SK-N-SH (cell line): Measurements from ENCODE around the gene CRYBB3. TPM values are rescaled to one million over a fixed set of nuclear protein-coding genes. Genes with fewer than 3 reads are reported as not detected.

Source experiments
- CTCF ChIA-PET: fragments of 300-600, 350-600 bp; formaldehyde crosslinking; extraction: SDS; loops from one replicate; lab custom pipeline; 2021; lab: Yijun Ruan, JAX
- POLR2A ChIA-PET: fragments of 350-600 bp; sonication (Branson Sonifier 250); formaldehyde crosslinking; extraction: SDS; loops from one replicate; lab custom pipeline; 2020; ENCODE audit warnings: antibody characterized with exemption, inconsistent platforms; lab: Yijun Ruan, JAX
- DNase-seq: peaks from one replicate; pipeline ENCODE4 v3.0.0; 2012
- H2AFZ ChIP-seq: fragments of 200-600 bp; sonication (generic); 2 replicates; pipeline ENCODE4 v1.8.1; 2016; ENCODE audit warnings: antibody characterized with exemption, mild to moderate bottlenecking, low read depth
- H3F3A ChIP-seq: fragments of 200-600 bp; sonication (generic); replicated peaks from 2 replicates; pipeline ENCODE3; 2016; ENCODE audit warnings: antibody characterized with exemption, mild to moderate bottlenecking; ENCODE audit not compliant: insufficient read depth
- H3K27ac ChIP-seq, 2 experiments: fragments of 200-500 bp in 1 of 2; fragments of 200-600 bp in 1 of 2; sonication (Bioruptor generic) in 1 of 2; sonication (generic), shearing (Covaris generic) in 1 of 2; 2 replicates each; pipeline versions ENCODE4 v1.5.1 to v1.6.1; 2014 to 2016; ENCODE audit warnings: low read depth in 2 of 2, inconsistent platforms in 1 of 2, low read length in 1 of 2, mild to moderate bottlenecking in 1 of 2, mixed read lengths in 1 of 2
- H3K27me3 ChIP-seq: fragments of 200-600 bp; sonication (generic), shearing (Covaris generic); 2 replicates; pipeline ENCODE4 v1.6.1; 2016; ENCODE audit warnings: mixed run types; ENCODE audit not compliant: insufficient read depth
- H3K36me3 ChIP-seq, 2 experiments: fragments of 200-500 bp in 1 of 2; fragments of 200-600 bp in 1 of 2; sonication (Bioruptor generic) in 1 of 2; sonication (generic) in 1 of 2; replicated peaks in 1 of 2; 2 replicates each; pipeline versions ENCODE3 to v1.5.1; 2014 to 2016; ENCODE audit warnings: low read length in 1 of 2, mild to moderate bottlenecking in 1 of 2; ENCODE audit not compliant: insufficient read depth in 2 of 2, control insufficient read depth in 1 of 2
- H3K4me1 ChIP-seq, 2 experiments: fragments of 200-500 bp in 1 of 2; fragments of 200-600 bp in 1 of 2; sonication (Bioruptor generic) in 1 of 2; sonication (generic), shearing (Covaris generic) in 1 of 2; 2 replicates each; pipeline versions ENCODE4 v1.5.1 to v1.6.1; 2014 to 2016; ENCODE audit warnings: low read depth in 1 of 2, low read length in 1 of 2, mixed run types in 1 of 2; ENCODE audit not compliant: insufficient read depth in 2 of 2, control insufficient read depth in 1 of 2
- H3K4me2 ChIP-seq: fragments of 200-600 bp; sonication (generic), shearing (Covaris generic); 2 replicates; pipeline ENCODE4 v1.6.1; 2017; ENCODE audit warnings: mixed run types
- H3K4me3 ChIP-seq, 2 experiments: fragments of 200-500 bp in 1 of 2; fragments of 200-600 bp in 1 of 2; sonication (Bioruptor generic) in 1 of 2; sonication (generic), shearing (Covaris generic) in 1 of 2; 2 replicates each; pipeline versions ENCODE4 v1.5.1 to v1.8.1; 2014 to 2016; ENCODE audit warnings: low read depth in 2 of 2, inconsistent platforms in 1 of 2, low read length in 1 of 2, mild to moderate bottlenecking in 1 of 2, mixed read lengths in 1 of 2, moderate library complexity in 1 of 2
- H3K79me2 ChIP-seq: fragments of 200-600 bp; sonication (generic); 2 replicates; pipeline ENCODE4 v1.8.1; 2017; ENCODE audit warnings: mild to moderate bottlenecking; ENCODE audit not compliant: insufficient read depth
- H3K9ac ChIP-seq: fragments of 200-600 bp; sonication (generic); 2 replicates; pipeline ENCODE4 v1.6.1; 2017; ENCODE audit warnings: mixed run types
- H3K9me2 ChIP-seq: fragments of 200-600 bp; sonication (generic); 2 replicates; pipeline ENCODE4 v1.6.1; 2017; ENCODE audit warnings: mixed run types
- H3K9me3 ChIP-seq: fragments of 200-600 bp; sonication (generic); 2 replicates; pipeline ENCODE4 v1.6.1; 2017; ENCODE audit warnings: mixed run types, mild to moderate bottlenecking, moderate library complexity
- H4K20me1 ChIP-seq: fragments of 200-600 bp; sonication (generic); 2 replicates; pipeline ENCODE4 v1.6.1; 2017; ENCODE audit warnings: mild to moderate bottlenecking, mixed run types; ENCODE audit not compliant: insufficient read depth
- CHD2 ChIP-seq: fragments of 150-350 bp; IDR thresholded peaks from 2 replicates; pipeline ENCODE4 v1.6.1; 2018; ENCODE audit warnings: low read length; ENCODE audit not compliant: partially characterized antibody
- ELF1 ChIP-seq: IDR thresholded peaks from 2 replicates; pipeline ENCODE4 v1.4.0; 2012
- FOSL2 ChIP-seq: IDR thresholded peaks from 2 replicates; pipeline ENCODE4 v1.4.0; 2012; ENCODE audit warnings: low read depth, mild to moderate bottlenecking, moderate library complexity, borderline replicate concordance
- FOXJ3 ChIP-seq: sonication (generic); formaldehyde crosslinking; IDR thresholded peaks from 2 replicates; pipeline ENCODE4 v1.5.1; 2020; ENCODE audit warnings: mild to moderate bottlenecking, missing genetic modification reagents
- MAX ChIP-seq: IDR thresholded peaks from 2 replicates; pipeline ENCODE4 v1.4.0; 2012; ENCODE audit warnings: low read depth
- MXI1 ChIP-seq: IDR thresholded peaks from 2 replicates; pipeline ENCODE4 v1.6.1; 2012; ENCODE audit warnings: mild to moderate bottlenecking, low read depth, low read length, improper control_type of control experiment
- NFIC ChIP-seq: IDR thresholded peaks from 2 replicates; pipeline ENCODE4 v1.4.0; 2012; ENCODE audit warnings: borderline replicate concordance
- RCOR1 ChIP-seq: fragments of 150-350 bp; IDR thresholded peaks from 2 replicates; pipeline ENCODE4 v1.6.1; 2017; ENCODE audit warnings: antibody characterized with exemption, low read length
- REST ChIP-seq: IDR thresholded peaks from 2 replicates; pipeline ENCODE4 v1.6.1; 2012; ENCODE audit warnings: mild to moderate bottlenecking, low read depth, low read length, moderate library complexity
- RXRA ChIP-seq: IDR thresholded peaks from 2 replicates; pipeline ENCODE4 v1.4.0; 2012; ENCODE audit warnings: low read depth, mild to moderate bottlenecking, borderline replicate concordance
- SIN3A ChIP-seq: IDR thresholded peaks from 2 replicates; pipeline ENCODE4 v1.6.1; 2012; ENCODE audit warnings: low read depth, mild to moderate bottlenecking, low read length, moderate library complexity, borderline replicate concordance
- TCF12 ChIP-seq: IDR thresholded peaks from 2 replicates; pipeline ENCODE4 v1.4.0; 2012
- YY1 ChIP-seq: IDR thresholded peaks from 2 replicates; pipeline ENCODE4 v1.4.0; 2012; ENCODE audit warnings: low read depth, mild to moderate bottlenecking
- WGBS: methylation state at CpG from one replicate; pipeline ENCODE4 v1.1.6; 2017; ENCODE audit warnings: low lambda C conversion rate; 5-methylcytosine and 5-hydroxymethylcytosine counted together
- polyA plus RNA-seq, 3 experiments: library from polyadenylated mRNA; depleted of rRNA; stranded (reverse); fragments of >200 nt; gene quantifications; 2 replicates each; pipeline ENCODE4 v1.2.3, GENCODE V29; 2012

CRYBB3 gene
- polyA plus RNA-seq, 1 of the 3 experiments (the other 2 are of a cell fraction) = 0.35 TPM

GRCh38 chr22:25167082-25167481, 32.6 kb upstream of the CRYBB3 start (continued):
- no peak for TF ChIP-seq MXI1
- TF ChIP-seq SIN3A = no peak
- no peak for TF ChIP-seq FOXJ3 (CRISPR knock-in tag)

- H3K9ac ChIP-seq = no peak overlapping the region
- CTCF ChIA-PET = interaction anchor here (1.8 to 4.2 kb wide), 2 partner anchors 34 to 57 kb away, joined by 9 to 14 read pairs; no protein-coding TSS in a partner anchor
- no peaks in the 10 kb centered on the region for H3F3A ChIP-seq
- H3K9me3 ChIP-seq = no peaks in the 10 kb centered on the region
- H3K79me2 ChIP-seq = no peaks in the 10 kb centered on the region
- no peaks in the 10 kb centered on the region for H4K20me1 ChIP-seq
- H3K4me1 ChIP-seq = no peaks in the 10 kb centered on the region; a peak in 1 of 4 replicates
- WGBS = 94% methylated on average over 13 of the region's 14 CpGs
- no peak overlapping the region for H3K4me3 ChIP-seq
- TF ChIP-seq MAX (no peak), NFIC (no peak), CHD2 (no peak), RXRA (no peak), ELF1 (no peak), TCF12 (no peak), YY1 (no peak), RCOR1 (no peak), FOSL2 (no peak), FOXJ3 (CRISPR knock-in tag) (no peak), REST (no peak)
- no peak for DNase-seq
- no peak overlapping the region for H2AFZ ChIP-seq
- peaks cover 0 to 6% of the 10 kb centered on the region in 2 experiments for H3K36me3 ChIP-seq
- no peaks in the 10 kb centered on the region for H3K27me3 ChIP-seq
- H3K27ac ChIP-seq = no peak overlapping the region
- POLR2A ChIA-PET = no interaction called here
- H3K4me2 ChIP-seq = no peak overlapping the region
- H3K9me2 ChIP-seq = no peaks in the 10 kb centered on the region
Observed at GRCh38 chr22:25167834-25168601, 31.6 kb upstream of the CRYBB3 start.
